GM10248 (cell line): Measurements from ENCODE around the gene NRBF2.

ENCODE experiments used
- CTCF ChIA-PET: fragments of 300-600 bp; sonication (Branson Sonifier 250); formaldehyde crosslinking; extraction: SDS; loops from one replicate; lab custom pipeline; 2021; ENCODE audit warnings: antibody characterized with exemption; lab: Yijun Ruan, JAX
- POLR2A ChIA-PET: fragments of 350-650 bp; sonication (Branson Sonifier 250); formaldehyde crosslinking; extraction: SDS; loops from one replicate; lab custom pipeline; 2020; ENCODE audit warnings: antibody characterized with exemption; lab: Yijun Ruan, JAX
- DNase-seq: peaks from one replicate; pipeline ENCODE4 v3.0.0; 2012; ENCODE audit errors: extremely low spot score
- TF ChIP-seq, protein P1 (sequence below): IDR thresholded peaks from 2 replicates; pipeline ENCODE4 v1.5.1; 2012; ENCODE audit warnings: mild to moderate bottlenecking, low read depth; ENCODE audit errors: extremely low read depth, missing control alignments, control extremely low read depth

The NRBF2 gene

DNA sequence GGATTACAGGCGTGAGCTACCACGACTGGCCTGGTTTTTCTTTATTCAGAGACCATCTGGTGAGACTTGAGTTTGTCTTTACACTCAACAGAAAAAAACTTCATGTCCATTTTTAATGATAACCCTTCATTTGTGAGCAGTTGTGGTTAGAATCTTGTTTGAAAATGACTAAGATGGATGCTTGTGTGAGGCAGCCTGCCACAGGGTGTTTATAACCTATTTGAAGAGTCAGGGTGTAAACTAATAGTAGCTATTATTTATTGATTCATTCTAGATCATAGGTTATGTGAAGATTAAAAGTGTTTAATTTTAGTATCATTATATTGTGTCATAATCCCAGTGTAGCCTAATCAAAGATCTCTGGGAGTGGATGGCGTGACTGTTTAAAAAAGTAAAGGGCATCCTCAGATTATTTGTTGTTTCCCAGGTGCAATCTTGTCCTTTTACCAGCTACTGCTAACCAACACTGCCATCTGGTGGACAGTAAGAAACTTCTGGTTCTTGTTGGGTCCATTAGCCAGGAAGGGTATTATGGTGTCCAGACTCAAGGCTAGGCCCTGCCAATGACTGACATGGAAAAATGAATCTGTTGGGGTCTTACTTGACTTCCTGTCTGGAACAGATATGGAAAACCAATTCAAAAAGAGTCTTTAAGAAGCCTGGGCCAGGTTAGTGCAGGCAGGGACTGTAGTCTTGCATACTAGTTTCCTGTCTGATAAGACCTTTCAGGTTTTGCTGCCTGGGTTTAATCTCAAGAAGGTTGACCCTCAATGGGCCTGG is 24.9 kb downstream of the NRBF2 start:
- TF ChIP-seq, protein P1, sequence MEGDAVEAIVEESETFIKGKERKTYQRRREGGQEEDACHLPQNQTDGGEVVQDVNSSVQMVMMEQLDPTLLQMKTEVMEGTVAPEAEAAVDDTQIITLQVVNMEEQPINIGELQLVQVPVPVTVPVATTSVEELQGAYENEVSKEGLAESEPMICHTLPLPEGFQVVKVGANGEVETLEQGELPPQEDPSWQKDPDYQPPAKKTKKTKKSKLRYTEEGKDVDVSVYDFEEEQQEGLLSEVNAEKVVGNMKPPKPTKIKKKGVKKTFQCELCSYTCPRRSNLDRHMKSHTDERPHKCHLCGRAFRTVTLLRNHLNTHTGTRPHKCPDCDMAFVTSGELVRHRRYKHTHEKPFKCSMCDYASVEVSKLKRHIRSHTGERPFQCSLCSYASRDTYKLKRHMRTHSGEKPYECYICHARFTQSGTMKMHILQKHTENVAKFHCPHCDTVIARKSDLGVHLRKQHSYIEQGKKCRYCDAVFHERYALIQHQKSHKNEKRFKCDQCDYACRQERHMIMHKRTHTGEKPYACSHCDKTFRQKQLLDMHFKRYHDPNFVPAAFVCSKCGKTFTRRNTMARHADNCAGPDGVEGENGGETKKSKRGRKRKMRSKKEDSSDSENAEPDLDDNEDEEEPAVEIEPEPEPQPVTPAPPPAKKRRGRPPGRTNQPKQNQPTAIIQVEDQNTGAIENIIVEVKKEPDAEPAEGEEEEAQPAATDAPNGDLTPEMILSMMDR, result peak; percentile 64
- ChIA-PET CTCF (interaction anchor here (0.7 to 7.8 kb wide), 63 partner anchors 10 to 893 kb away, joined by 3 to 92 read pairs (median 5); partner anchors contain the start of genes EGR2 and NRBF2), POLR2A (no interaction called here)
- DNase-seq, result peak; percentile 62

DNA sequence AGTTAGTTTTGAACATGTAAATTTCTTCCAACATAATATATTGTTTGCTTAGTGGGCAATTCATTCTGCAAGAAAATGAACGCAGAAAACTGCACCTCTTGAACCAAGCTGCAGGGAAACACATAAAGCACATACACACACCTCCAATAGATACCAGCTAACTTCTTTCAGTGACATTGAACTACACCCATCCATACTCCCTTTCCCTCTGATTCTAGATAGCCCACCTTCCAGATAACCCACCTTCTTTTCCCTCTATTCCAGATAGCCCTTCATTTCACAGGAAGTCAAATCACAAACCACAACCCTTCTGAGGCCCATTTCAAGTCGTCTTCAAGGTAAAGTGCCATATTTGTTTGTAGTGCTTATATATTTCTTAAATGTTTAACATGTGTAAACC is 28.5 kb downstream of the NRBF2 start:
- CTCF ChIA-PET, result interaction anchor here (0.8 to 3.8 kb wide), 8 partner anchors 12 to 724 kb away, joined by 3 to 22 read pairs (median 4); no protein-coding TSS in a partner anchor
- POLR2A ChIA-PET, result no interaction called here
- TF ChIP-seq, protein P1, result no peak
- no peak for DNase-seq

DNA sequence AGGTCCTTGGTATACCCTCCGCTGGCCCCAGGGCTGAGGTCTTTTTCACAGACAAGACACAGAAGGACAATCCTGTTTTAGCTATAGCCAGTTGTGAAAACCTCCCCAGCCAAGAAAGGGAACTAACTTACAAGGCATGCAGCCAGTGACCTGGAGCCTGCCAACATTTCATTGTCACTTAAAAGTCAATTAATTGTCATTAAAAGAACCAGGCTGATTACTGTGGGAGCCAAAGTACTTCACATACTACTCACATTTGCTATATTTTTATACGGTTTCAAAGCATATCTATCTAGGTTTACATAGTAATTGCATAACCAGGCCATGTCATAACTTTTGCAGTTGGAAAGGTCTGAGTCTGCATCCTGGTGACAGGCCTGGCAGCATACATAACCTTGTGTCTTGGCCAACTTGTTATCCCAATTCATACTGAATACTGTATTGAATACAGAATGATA is 31.1 kb downstream of the NRBF2 start:
- DNase-seq, result no peak
- ChIA-PET POLR2A (no interaction called here), CTCF (interaction anchor here (0.8 to 9.2 kb wide), 6 partner anchors 7 to 703 kb away, joined by 3 to 103 read pairs (median 6); no protein-coding TSS in a partner anchor)
- TF ChIP-seq, protein P1, result no peak

DNA sequence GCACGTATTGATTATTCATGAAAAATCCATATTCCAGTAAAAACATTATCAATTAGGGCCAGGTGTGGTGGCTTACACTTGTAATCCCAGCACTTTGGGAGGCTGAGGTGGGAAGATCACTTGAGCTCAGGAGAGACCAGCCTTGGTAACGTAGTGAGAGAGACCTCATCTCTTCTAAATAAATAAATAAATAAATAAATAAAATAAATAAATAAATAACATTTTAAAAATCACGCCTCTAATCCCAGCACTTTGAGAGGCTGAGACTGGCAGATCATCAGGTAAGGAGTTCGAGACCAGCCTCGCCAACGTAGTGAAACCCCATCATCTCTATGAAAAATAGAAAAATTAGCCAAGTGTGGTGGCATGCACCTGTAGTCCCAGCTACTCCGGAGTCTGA is 32.1 kb downstream of the NRBF2 start:
- ChIA-PET POLR2A (no interaction called here), CTCF (interaction anchor here (0.9 to 9.2 kb wide), 16 partner anchors 8 to 702 kb away, joined by 3 to 255 read pairs (median 17); no protein-coding TSS in a partner anchor)
- DNase-seq, result no peak
- TF ChIP-seq, protein P1, result no peak

DNA sequence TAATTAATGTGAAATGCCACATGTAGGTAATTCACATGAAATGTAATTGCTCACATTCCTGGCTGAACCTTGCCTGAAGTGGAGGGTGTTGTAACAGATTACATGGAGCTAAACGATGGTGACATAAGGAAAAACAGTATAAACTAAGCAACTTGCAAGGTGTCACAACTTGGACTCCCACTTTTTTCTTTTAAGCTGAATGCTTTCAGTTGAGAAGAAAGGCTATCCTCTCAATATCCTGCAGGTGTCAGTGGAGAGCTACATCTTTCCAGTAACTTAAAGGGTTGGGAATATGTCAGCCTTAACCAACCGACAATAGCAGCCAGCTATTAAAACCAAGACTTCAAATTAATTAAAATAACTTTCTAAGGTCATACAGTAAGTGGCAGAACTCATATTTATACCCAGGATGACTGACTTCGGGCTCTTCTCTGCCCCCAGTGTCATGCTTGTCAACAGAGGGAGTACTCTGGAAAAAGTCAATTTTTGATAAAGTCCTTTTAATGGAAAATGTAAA is 33.7 kb downstream of the NRBF2 start:
- TF ChIP-seq, protein P1, result peak; percentile 60
- POLR2A ChIA-PET, result no interaction called here
- DNase-seq, result peak; percentile 31
- CTCF ChIA-PET, result interaction anchor here (0.6 to 9.2 kb wide), 76 partner anchors 10 to 810 kb away, joined by 3 to 255 read pairs (median 4); no protein-coding TSS in a partner anchor

DNA sequence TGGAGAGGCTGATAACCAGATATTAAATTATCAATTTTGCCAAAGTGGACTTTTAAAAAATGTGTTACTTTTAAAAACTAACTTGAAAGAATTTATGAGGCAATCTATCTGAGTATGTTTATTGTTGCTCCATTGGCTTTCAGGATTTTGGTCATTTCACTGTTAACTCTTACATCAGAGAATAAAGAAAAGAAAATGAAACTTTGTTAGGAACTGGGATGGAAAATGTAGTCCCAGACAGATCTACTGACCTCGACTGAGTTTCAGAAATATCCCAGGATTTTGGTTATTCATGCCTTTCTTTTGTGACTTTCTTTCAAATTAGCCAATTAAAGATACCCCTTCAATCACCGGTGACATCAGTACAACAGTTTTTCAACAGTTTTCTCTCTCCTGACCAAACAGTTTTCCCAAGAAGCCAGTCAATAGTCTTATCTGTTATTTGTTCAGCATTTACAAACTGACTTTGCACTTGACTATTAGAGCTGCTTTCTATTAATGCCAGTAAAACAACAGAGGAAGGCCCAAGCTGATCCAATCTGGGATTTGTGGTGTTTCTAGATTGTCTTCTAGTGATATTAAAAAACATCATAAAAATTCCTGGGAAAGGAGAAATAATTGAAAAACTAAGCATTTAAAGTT is 35.8 kb downstream of the NRBF2 start:
- ChIA-PET POLR2A (no interaction called here), CTCF (interaction anchor here (1.2 to 9.2 kb wide), 7 partner anchors 12 to 602 kb away, joined by 3 to 255 read pairs (median 30); no protein-coding TSS in a partner anchor)
- DNase-seq, result no peak
- TF ChIP-seq, protein P1, result no peak
